Measurements from ENCODE around the gene DHX40. TPM values are rescaled to one million over a fixed set of nuclear protein-coding genes. Genes with fewer than 3 reads are reported as not detected.

DHX40 gene
- polyA plus RNA-seq, 1 donor (not counting 4 experiments of a cell fraction or from before 2014, with no cell fraction given) = 30.7 TPM

DNA sequence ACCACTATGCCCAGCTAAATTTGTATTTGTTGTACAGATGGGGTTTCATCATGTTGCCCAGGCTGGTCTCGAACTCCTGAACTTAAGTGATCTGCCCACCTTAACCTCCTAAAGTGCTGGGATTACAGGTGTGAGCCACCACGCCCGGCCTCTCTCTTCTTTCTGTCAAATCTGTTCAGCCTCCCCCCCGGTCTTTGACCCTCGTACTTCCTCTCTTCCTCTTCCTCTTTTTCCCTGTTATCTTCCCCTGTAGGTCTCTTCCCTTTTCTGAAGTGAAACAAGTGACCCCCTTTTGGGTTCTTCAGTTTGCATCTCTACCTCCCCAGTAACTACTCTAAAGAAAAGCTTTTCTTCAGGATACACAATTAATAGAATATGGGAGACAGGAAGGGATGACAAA, 31.7 kb upstream of the DHX40 start:
- FAIRE-seq (no peak), DNase-seq (ENCODE audit: low read depth, low spot score) (no peak)
- TF ChIP-seq, protein P1, sequence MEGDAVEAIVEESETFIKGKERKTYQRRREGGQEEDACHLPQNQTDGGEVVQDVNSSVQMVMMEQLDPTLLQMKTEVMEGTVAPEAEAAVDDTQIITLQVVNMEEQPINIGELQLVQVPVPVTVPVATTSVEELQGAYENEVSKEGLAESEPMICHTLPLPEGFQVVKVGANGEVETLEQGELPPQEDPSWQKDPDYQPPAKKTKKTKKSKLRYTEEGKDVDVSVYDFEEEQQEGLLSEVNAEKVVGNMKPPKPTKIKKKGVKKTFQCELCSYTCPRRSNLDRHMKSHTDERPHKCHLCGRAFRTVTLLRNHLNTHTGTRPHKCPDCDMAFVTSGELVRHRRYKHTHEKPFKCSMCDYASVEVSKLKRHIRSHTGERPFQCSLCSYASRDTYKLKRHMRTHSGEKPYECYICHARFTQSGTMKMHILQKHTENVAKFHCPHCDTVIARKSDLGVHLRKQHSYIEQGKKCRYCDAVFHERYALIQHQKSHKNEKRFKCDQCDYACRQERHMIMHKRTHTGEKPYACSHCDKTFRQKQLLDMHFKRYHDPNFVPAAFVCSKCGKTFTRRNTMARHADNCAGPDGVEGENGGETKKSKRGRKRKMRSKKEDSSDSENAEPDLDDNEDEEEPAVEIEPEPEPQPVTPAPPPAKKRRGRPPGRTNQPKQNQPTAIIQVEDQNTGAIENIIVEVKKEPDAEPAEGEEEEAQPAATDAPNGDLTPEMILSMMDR (optimal IDR thresholded peaks at IDR 0.05 in 1 of 3, IDR thresholded peaks at IDR 0.05 in 1 of 3, conservative IDR thresholded peaks at IDR 0.05 in 1 of 3; ENCODE audit: extremely low read depth in 1 of 3, insufficient read depth in 2 of 3, low read length in 3 of 3) = no peak
- TF ChIP-seq EZH2 (IDR thresholded peaks at IDR 0.05; ENCODE audit: low read length) = no peak
- dilution Hi-C loops (cut with MboI; ENCODE audit: extremely low pct_ligation_motif_present, low sequenced_read_pairs) = no loop called here
- H3K9ac ChIP-seq (ENCODE audit: control insufficient read depth, extremely low read depth, insufficient read depth, low read length) = no peak overlapping the region
- H3K9me3 ChIP-seq (ENCODE audit: control insufficient read depth, low read depth, low read length) = no peaks in the 10 kb centered on the region
- H3K27me3 ChIP-seq (ENCODE audit: control insufficient read depth, extremely low read depth, insufficient read depth, low read length) = no peaks in the 10 kb centered on the region
- no peak overlapping the region for H3K4me2 ChIP-seq (ENCODE audit: control insufficient read depth, extremely low read depth, insufficient read depth, low read depth, low read length)
- no peaks in the 10 kb centered on the region for H4K20me1 ChIP-seq (ENCODE audit: control insufficient read depth, extremely low read depth, insufficient read depth, low read length)
- H3K4me1 ChIP-seq (ENCODE audit: control insufficient read depth, extremely low read depth, insufficient read depth, low read length) = no peaks in the 10 kb centered on the region
- H3K4me3 ChIP-seq (ENCODE audit: control insufficient read depth in 2 of 3, extremely low read depth in 1 of 3, insufficient read depth in 2 of 3, low read depth in 1 of 3, low read length in 3 of 3) = no peak overlapping the region
- no peak overlapping the region for H3K27ac ChIP-seq (ENCODE audit: control insufficient read depth, insufficient read depth, low read length)
- no peaks in the 10 kb centered on the region for H3K36me3 ChIP-seq (ENCODE audit: control insufficient read depth in 2 of 2, extremely low read depth in 1 of 2, insufficient read depth in 2 of 2, low read length in 2 of 2)
- no peak overlapping the region for H2AFZ ChIP-seq (ENCODE audit: control insufficient read depth, low read length)
- no peaks in the 10 kb centered on the region for H3K79me2 ChIP-seq (ENCODE audit: control insufficient read depth, insufficient read depth, low read length)
- H3K9me1 ChIP-seq (ENCODE audit: control insufficient read depth, extremely low read depth, insufficient read depth, low read length) = no peaks in the 10 kb centered on the region

DNA sequence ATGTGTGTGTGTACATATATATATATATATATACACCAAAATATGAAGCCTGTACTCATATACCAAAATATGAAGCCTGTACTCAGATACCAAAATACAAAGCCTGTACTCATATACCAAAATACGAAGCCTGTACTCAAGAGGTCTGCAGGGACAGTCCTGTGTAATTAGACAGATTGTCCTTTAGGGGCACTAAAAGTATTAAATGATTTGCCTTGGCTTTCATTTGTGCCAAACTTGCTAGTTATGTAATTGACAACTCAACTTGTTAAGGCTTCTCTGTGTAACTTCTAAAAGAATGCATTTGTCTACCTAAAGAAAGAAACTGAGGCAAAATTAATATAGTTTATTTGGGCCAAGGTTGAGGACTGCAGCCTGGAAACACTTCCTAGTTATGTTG, 30.8 kb upstream of the DHX40 start:
- no peaks in the 10 kb centered on the region for H4K20me1 ChIP-seq (ENCODE audit: control insufficient read depth, extremely low read depth, insufficient read depth, low read length)
- FAIRE-seq = no peak
- TF ChIP-seq, protein P1 (optimal IDR thresholded peaks at IDR 0.05 in 1 of 3, IDR thresholded peaks at IDR 0.05 in 1 of 3, conservative IDR thresholded peaks at IDR 0.05 in 1 of 3; ENCODE audit: extremely low read depth in 1 of 3, insufficient read depth in 2 of 3, low read length in 3 of 3) = no peak
- no peak for TF ChIP-seq EZH2 (IDR thresholded peaks at IDR 0.05; ENCODE audit: low read length)
- H3K27me3 ChIP-seq (ENCODE audit: control insufficient read depth, extremely low read depth, insufficient read depth, low read length) = no peaks in the 10 kb centered on the region
- no peak overlapping the region for H3K4me3 ChIP-seq (ENCODE audit: control insufficient read depth in 2 of 3, extremely low read depth in 1 of 3, insufficient read depth in 2 of 3, low read depth in 1 of 3, low read length in 3 of 3)
- H3K79me2 ChIP-seq (ENCODE audit: control insufficient read depth, insufficient read depth, low read length) = no peaks in the 10 kb centered on the region
- no peaks in the 10 kb centered on the region for H3K9me1 ChIP-seq (ENCODE audit: control insufficient read depth, extremely low read depth, insufficient read depth, low read length)
- H3K4me2 ChIP-seq (ENCODE audit: control insufficient read depth, extremely low read depth, insufficient read depth, low read depth, low read length) = no peak overlapping the region
- DNase-seq (ENCODE audit: low read depth, low spot score) = no peak
- H3K4me1 ChIP-seq (ENCODE audit: control insufficient read depth, extremely low read depth, insufficient read depth, low read length) = no peaks in the 10 kb centered on the region
- no peaks in the 10 kb centered on the region for H3K36me3 ChIP-seq (ENCODE audit: control insufficient read depth in 2 of 2, extremely low read depth in 1 of 2, insufficient read depth in 2 of 2, low read length in 2 of 2)
- no peak overlapping the region for H3K9ac ChIP-seq (ENCODE audit: control insufficient read depth, extremely low read depth, insufficient read depth, low read length)
- dilution Hi-C loops (cut with MboI; ENCODE audit: extremely low pct_ligation_motif_present, low sequenced_read_pairs) = no loop called here
- H3K9me3 ChIP-seq (ENCODE audit: control insufficient read depth, low read depth, low read length) = no peaks in the 10 kb centered on the region
- no peak overlapping the region for H3K27ac ChIP-seq (ENCODE audit: control insufficient read depth, insufficient read depth, low read length)
- no peak overlapping the region for H2AFZ ChIP-seq (ENCODE audit: control insufficient read depth, low read length)
